HG02798 (cell line): ENCODE results near the gene DHDDS.
"Not testable (repeated sequence)": the region's sequence is repeated elsewhere in the genome, so short reads cannot be mapped to it uniquely, and the experiment has no call there.

ENCODE experiments used
- ATAC-seq: cut with Tn5 transposase; IDR thresholded peaks from one replicate; pipeline ENCODE4 v1.9.1; 2021; ENCODE audit warnings: mild to moderate bottlenecking; ENCODE audit not compliant: unreplicated experiment, poor library complexity

Gene DHDDS

GRCh38 chr1:26472901-26473845 lies 41.1 kb downstream of the DHDDS start:
- ATAC-seq, result peak; percentile 87

- no peak for ATAC-seq
Measured at GRCh38 chr1:26474818-26475217, 42.7 kb downstream of the DHDDS start.

DNA sequence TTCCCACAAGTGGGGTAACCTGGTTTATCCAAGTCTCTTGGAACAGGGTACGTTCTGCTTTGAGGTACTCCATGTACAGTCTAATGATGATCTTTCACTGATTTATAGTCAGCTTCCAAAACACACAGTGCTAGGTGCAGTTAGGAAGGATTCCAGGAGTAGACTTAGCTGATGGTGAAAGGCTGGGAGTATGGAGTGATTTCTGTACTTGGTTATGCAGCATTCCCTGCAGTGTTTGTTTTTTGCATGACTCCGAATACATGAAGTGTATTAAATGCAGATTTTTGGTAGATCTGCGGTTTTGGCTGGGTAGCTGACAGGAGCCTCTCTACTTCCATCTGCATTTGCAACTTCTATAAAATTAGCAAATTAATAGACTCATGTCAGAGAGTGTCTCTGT lies 43.9 kb downstream of the DHDDS start:
- ATAC-seq, result no peak

DNA sequence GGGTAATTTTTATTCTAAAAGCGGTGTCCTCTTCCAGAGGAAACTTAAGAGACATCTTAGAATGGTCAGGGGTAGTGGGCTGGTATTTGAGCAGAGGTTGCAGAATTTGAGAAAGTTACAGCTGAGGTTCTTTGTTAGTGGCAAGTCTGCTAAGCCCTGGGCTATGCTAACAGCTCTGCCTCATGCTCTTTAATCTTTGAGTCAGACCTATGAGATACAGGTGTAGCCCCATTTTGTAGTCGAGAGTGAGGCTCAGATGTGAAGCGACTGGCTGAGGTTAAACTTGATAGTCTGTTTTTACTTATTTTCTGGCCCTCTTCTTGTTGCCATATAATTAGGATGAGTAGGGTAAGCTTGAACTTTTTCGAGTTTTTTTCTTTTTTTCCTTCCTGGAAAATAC lies 44.8 kb downstream of the DHDDS start:
- ATAC-seq, result no peak

DNA sequence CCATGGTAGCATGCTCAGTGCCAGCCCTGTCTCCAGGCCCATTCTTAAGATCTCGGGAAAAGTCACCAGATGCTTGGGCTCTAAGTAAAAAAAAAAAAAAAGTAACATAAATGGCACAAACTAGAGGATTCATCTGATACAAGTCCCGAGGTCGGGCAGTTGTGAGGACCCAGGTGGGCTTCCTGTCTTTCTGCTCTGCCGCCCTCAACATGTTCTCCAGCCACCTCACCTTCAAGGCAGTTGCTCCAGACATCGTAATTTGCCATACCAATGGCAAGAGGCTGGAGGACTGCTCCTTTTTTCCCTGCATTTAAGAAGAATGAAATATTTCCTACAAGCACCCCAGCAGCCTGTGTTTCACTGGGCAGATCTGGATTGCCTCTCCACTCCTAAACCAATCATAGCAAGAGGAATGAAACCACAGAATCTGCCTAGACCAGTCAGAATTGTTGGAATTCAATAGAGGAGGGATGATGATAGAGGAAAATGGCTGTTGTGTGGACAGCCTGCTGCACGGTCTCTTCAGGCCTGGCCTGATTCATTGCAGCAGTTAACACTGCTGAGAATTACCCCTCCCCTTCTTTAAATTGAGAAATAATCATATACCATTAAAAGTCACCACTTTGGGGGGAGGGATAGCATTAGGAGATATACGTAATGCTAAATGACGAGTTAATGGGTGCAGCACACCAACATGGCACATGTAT lies 45.5 kb downstream of the DHDDS start:
- no peak for ATAC-seq

GRCh38 chr1:26478159-26478558 lies 46.0 kb downstream of the DHDDS start:
- no peak for ATAC-seq

DNA sequence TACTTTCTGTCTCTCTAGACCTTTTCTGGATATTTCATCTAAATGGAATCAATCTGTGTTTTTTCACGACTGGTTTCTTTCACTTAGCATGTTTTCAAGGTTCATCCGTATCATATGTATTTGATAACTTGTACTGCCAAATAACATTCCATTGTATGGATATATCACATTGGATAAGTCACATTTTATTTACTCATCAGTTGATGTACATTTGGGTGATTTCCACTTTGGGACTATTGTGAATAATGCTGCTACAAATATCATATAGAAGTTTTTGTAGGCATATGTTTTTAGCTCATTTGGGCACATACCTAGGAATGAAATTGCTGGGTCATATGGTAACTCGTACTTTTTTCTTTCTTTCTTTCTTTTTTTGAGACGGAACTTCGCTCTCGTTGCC lies 46.9 kb downstream of the DHDDS start:
- ATAC-seq, result no peak

DNA sequence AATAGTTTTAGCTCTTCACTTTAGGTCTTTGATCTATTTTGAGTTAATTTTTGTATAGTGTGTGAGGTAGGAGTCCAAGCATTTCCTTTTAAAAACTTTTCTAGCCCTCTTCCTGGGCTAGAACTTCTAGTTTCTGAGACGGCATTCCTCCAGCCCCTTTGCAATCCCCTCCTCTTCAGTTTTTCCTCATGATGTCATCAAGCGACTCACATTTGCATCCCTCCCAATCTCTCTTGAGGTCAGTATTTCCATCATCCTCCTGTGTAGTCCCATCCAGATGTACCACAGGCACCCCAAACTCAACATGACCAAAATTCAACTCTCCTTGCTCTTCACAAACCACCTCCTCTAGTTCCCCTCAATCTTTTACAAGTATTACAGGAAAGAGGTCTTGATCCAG lies 50.8 kb downstream of the DHDDS start:
- no peak for ATAC-seq

GRCh38 chr1:26483980-26484379 lies 51.9 kb downstream of the DHDDS start:
- ATAC-seq, result no peak

- no peak for ATAC-seq
Measured at GRCh38 chr1:26490155-26490554, 58.0 kb downstream of the DHDDS start.

GRCh38 chr1:26493267-26493666 lies 61.1 kb downstream of the DHDDS start:
- ATAC-seq, result no peak

GRCh38 chr1:26493938-26494337 lies 61.8 kb downstream of the DHDDS start:
- ATAC-seq, result no peak

GRCh38 chr1:26496861-26497260 lies 64.7 kb downstream of the DHDDS start:
- no peak for ATAC-seq

DNA sequence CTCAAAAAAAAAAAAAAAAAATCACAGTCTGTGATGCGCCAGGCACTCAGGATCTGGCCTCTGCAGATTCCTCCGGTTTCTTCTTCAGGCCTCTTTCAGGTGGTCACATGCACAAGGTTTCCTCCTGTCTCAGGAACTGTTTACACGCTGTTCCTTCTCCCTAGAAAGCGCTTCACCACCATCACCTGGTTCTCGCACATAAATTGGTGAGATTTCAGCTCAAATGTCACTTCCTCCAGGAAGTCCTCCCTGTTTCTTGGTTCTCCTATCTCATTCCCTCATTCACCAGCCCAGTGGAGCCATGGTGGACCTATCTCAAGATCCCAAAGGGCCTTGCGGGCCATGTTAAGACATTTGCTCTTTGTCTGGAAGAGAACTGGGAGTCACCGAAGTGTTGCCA lies 66.8 kb downstream of the DHDDS start:
- ATAC-seq, result no peak

DNA sequence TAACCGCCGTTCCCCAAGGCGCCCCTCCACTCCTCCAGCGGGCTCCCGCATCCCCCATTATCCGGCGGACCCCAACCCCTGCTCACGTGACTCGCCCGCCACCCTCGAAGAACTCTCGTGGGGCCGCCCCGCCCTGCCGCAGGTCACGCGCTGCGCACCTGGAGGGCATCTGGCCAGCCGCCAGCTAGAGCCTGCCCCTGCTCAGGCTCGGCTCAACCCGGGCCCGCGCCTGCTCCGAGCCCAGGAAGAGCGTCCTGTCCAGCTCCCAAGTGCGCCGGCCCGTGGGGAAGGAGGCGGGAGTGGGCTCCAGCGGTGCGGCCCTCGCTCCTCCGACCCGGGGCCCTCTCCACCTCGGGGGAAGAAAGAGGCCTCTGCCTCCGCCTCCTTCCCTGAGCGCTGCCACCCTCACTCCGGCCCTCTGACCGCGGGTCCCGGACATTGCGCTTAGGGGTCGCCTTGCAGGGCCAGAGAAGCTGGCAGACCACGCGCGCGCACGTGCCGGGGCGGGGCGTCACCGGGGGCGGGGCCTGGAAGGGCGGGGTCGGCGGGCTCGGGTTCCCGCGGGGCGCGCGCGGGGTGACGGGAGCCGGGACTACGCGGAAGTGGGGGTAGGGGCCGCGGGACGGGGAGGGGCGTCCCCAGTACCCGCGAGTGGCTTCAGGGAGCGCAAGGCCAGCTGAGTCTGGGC lies 68.5 kb downstream of the DHDDS start:
- peak; percentile 72 for ATAC-seq

DNA sequence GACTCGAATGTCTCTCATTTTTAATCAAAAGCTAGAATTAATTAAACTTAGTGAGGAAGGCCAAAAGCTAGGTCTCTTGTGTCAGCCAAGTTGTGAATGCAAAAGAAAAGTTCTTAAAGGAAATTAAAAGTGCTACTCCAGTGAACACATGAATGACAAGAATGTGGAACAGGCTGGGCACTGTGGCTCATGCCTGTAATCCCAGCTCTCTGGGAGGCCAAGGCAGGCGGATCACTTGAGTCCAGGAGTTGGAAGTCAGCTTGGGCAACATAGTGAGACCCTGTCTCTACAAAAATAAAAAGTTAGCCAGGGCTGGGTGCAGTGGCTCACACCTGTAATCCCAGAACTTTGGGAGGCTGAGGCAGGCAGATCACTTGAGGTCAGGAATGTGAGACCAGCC lies 78.6 kb downstream of the DHDDS start:
- not testable (repeated sequence) for ATAC-seq

- ATAC-seq, result not testable (repeated sequence)
Measured at GRCh38 chr1:26515836-26516235, 83.7 kb downstream of the DHDDS start.

DNA sequence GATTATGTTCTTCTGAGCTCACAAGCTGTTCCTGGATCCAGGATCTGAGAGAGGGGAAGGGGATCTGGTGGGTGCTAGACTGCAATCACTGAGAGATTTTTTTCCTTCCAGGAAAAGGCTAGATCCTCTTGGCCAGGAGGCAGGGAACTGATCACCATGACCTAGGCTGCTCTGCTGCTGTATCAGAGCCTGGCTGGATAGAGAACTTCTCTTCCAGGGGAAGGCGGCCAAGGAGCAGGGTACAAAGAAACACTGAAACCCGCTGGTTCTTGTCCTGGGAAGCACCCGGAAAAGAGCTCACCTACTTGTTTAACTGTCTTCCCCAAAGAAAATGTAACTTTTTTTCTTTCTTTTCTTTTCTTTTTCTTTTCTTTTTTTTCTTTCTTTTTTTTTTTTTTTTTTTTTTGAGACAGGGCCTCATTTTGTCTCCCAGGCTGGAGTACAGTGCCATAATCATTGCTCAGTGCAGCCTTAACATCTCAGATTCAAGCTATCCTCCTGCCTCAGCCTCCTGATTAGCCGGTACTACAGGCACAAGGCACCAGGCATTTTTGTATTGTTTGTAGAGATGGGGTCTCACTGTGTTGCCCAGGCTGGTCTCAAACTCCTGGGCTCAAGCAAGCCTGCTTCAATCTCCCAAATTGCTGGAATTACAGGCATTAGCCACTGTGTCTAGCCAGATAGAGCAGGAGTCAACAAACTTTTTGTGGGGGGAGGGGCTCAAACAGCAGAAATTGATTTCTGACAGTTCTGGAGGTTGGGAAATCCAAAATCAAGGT lies 85.1 kb downstream of the DHDDS start:
- ATAC-seq, result no peak

- no peak for ATAC-seq
Measured at GRCh38 chr1:26517766-26518049, 85.6 kb downstream of the DHDDS start.

- ATAC-seq, result no peak
Measured at GRCh38 chr1:26518355-26518754, 86.2 kb downstream of the DHDDS start.
